HCT116 (cell line): ENCODE results near the gene CREBRF. TPM values are rescaled to one million over a fixed set of nuclear protein-coding genes. Genes with fewer than 3 reads are reported as not detected.

ENCODE experiments used
- ATAC-seq: fragments of 200-7000 bp; cut with Tn5 transposase; 2 replicates; pipeline ENCODE4 v1.9.1; 2020; ENCODE audit warnings: mild to moderate bottlenecking, moderate library complexity
- BruUV-seq: library from RNA; stranded (reverse); fragments of 400-500 nt; replicated peaks from 2 replicates; lab custom pipeline; 2021; lab: Mats Ljungman, UMichigan
- CTCF ChIA-PET: fragments of 300-600 bp; sonication (Branson Sonifier 250); formaldehyde crosslinking; loops from one replicate; lab custom pipeline; 2021; ENCODE audit warnings: antibody characterized with exemption; lab: Charles Lee
- POLR2A ChIA-PET: fragments of 300-600, 350-600 bp; sonication (Branson Sonifier 250); formaldehyde crosslinking; loops from one replicate; lab custom pipeline; 2021; ENCODE audit warnings: antibody characterized with exemption; lab: Charles Lee
- RAD21 ChIA-PET, 2 experiments: fragments of 300-600 bp; sonication (Branson Sonifier 250); formaldehyde crosslinking; loops; one replicate each; lab custom pipeline; 2023; ENCODE audit warnings: low total read pairs in 2 of 2; ENCODE audit not compliant: uncharacterized antibody in 2 of 2, unreplicated experiment in 2 of 2, low non-redundant PET in 1 of 2; lab: Charles Lee
- DNase-seq: peaks from one replicate; pipeline ENCODE4 v3.0.0-alpha.2; 2010; ENCODE audit warnings: low read depth, low spot score
- H2AFZ ChIP-seq: fragments of 200-600 bp; shearing (Covaris generic), sonication (generic); 2 replicates; pipeline ENCODE4 v1.6.1; 2017; ENCODE audit warnings: low read depth, mixed run types, mixed read lengths, antibody characterized with exemption, low read length; ENCODE audit not compliant: poor library complexity, severe bottlenecking
- H3K27ac ChIP-seq: 2 replicates; pipeline ENCODE4 v1.5.1; 2012; ENCODE audit warnings: low read depth, low read length
- H3K27me3 ChIP-seq: fragments of 200-600 bp; sonication (generic); 2 replicates; pipeline ENCODE4 v1.6.1; 2016; ENCODE audit warnings: mixed run types, low read length, mixed read lengths; ENCODE audit not compliant: insufficient read depth
- H3K36me3 ChIP-seq, 2 experiments: fragments of 200-500 bp in 1 of 2; fragments of 200-600 bp in 1 of 2; sonication (Bioruptor generic) in 1 of 2; sonication (generic) in 1 of 2; 2 replicates each; pipeline versions ENCODE4 v1.5.1 to v1.6.1; 2014 to 2016; ENCODE audit warnings: low read length in 2 of 2, inconsistent platforms in 1 of 2, mixed read lengths in 1 of 2, mixed run types in 1 of 2; ENCODE audit not compliant: insufficient read depth in 2 of 2, control insufficient read depth in 1 of 2
- H3K4me1 ChIP-seq, 2 experiments: fragments of 200-600 bp in 1 of 2; sonication (generic) in 1 of 2; 2 replicates each; pipeline versions ENCODE4 v1.5.1 to v1.6.1; 2012 to 2017; ENCODE audit warnings: low read length in 2 of 2, inconsistent platforms in 1 of 2, mild to moderate bottlenecking in 1 of 2, mixed read lengths in 1 of 2, mixed run types in 1 of 2, moderate library complexity in 1 of 2; ENCODE audit not compliant: insufficient read depth in 2 of 2, control insufficient read depth in 1 of 2
- H3K4me2 ChIP-seq: fragments of 200-600 bp; sonication (generic); 2 replicates; pipeline ENCODE4 v1.6.1; 2017; ENCODE audit warnings: mixed run types, low read length, mixed read lengths
- H3K4me3 ChIP-seq, 2 experiments: fragments of 200-600 bp in 1 of 2; sonication (generic) in 1 of 2; replicated peaks in 1 of 2; 2 replicates each; pipeline ENCODE4 v1.5.1; 2011 to 2016; ENCODE audit warnings: low read length in 2 of 2, control low read depth in 1 of 2, low read depth in 1 of 2, mild to moderate bottlenecking in 1 of 2, mixed read lengths in 1 of 2, mixed run types in 1 of 2
- H3K79me2 ChIP-seq: fragments of 200-600 bp; sonication (generic); 2 replicates; pipeline ENCODE4 v1.6.1; 2017; ENCODE audit warnings: mild to moderate bottlenecking, mixed run types, low read length, moderate library complexity, mixed read lengths; ENCODE audit not compliant: insufficient read depth
- H3K9ac ChIP-seq: fragments of 200-600 bp; sonication (generic); 2 replicates; pipeline ENCODE4 v1.6.1; 2016; ENCODE audit warnings: low read length, mixed read lengths
- H3K9me2 ChIP-seq: fragments of 200-600 bp; sonication (generic), shearing (Covaris generic); 2 replicates; pipeline ENCODE4 v1.6.1; 2017; ENCODE audit warnings: mixed run types, mild to moderate bottlenecking, moderate library complexity; ENCODE audit not compliant: insufficient read depth
- H3K9me3 ChIP-seq, 2 experiments: fragments of 200-500 bp in 1 of 2; fragments of 200-600 bp in 1 of 2; sonication (Bioruptor generic) in 1 of 2; sonication (generic) in 1 of 2; 2 replicates each; pipeline ENCODE4 v1.6.1; 2014 to 2017; ENCODE audit warnings: low read length in 2 of 2, mixed read lengths in 2 of 2, inconsistent platforms in 1 of 2, low read depth in 1 of 2, mild to moderate bottlenecking in 1 of 2, mixed run types in 1 of 2, moderate library complexity in 1 of 2; ENCODE audit not compliant: control insufficient read depth in 1 of 2, insufficient read depth in 1 of 2
- H4K20me1 ChIP-seq: fragments of 200-600 bp; sonication (generic), shearing (Covaris generic); 2 replicates; pipeline ENCODE4 v1.6.1; 2017; ENCODE audit warnings: mixed run types, mild to moderate bottlenecking, moderate library complexity; ENCODE audit not compliant: insufficient read depth
- ATF3 ChIP-seq: IDR thresholded peaks from 2 replicates; pipeline ENCODE4 v1.6.1; 2012
- CTCF ChIP-seq, 3 experiments: fragments of 200-600 bp in 1 of 3; sonication (generic) in 1 of 3; IDR thresholded peaks in 2 of 3; conservative IDR thresholded peaks in 1 of 3; 2 replicates each; pipeline ENCODE4 v1.5.1; 2012 to 2017; ENCODE audit warnings: low read depth in 2 of 3, low read length in 2 of 3, antibody characterized with exemption in 1 of 3, borderline replicate concordance in 1 of 3, control low read depth in 1 of 3, mild to moderate bottlenecking in 1 of 3, mixed read lengths in 1 of 3, mixed run types in 1 of 3, moderate library complexity in 1 of 3; ENCODE audit not compliant: insufficient read depth in 1 of 3
- JUND ChIP-seq: IDR thresholded peaks from 2 replicates; pipeline ENCODE4 v1.6.1; 2012
- MAX ChIP-seq: IDR thresholded peaks from 2 replicates; pipeline ENCODE4 v1.6.1; 2012
- POLR2A ChIP-seq: IDR thresholded peaks from 2 replicates; pipeline ENCODE4 v1.7.0; 2011; ENCODE audit warnings: borderline replicate concordance; ENCODE audit not compliant: insufficient read depth, insufficient read length; ENCODE audit errors: extremely low read depth
- RAD21 ChIP-seq: IDR thresholded peaks from 2 replicates; pipeline ENCODE4 v1.6.1; 2012; ENCODE audit warnings: low read depth, mild to moderate bottlenecking
- REST ChIP-seq: IDR thresholded peaks from 2 replicates; pipeline ENCODE4 v1.6.1; 2012; ENCODE audit warnings: low read depth
- SIN3A ChIP-seq: IDR thresholded peaks from 2 replicates; pipeline ENCODE4 v1.6.1; 2012; ENCODE audit warnings: low read depth
- SRF ChIP-seq: IDR thresholded peaks from 2 replicates; pipeline ENCODE4 v1.6.1; 2012; ENCODE audit warnings: low read depth
- ZBTB33 ChIP-seq: IDR thresholded peaks from 2 replicates; pipeline ENCODE4 v1.6.1; 2011; ENCODE audit warnings: mild to moderate bottlenecking, low read length, moderate library complexity; ENCODE audit not compliant: insufficient replicate concordance; ENCODE audit errors: extremely low read depth
- ZFX ChIP-seq: fragments of 450-650 bp; IDR thresholded peaks from 2 replicates; pipeline ENCODE4 v1.6.1; 2017
- ZNF274 ChIP-seq: fragments of 200-500 bp; sonication (Bioruptor generic); IDR thresholded peaks from 2 replicates; pipeline ENCODE4 v1.6.1; 2014; ENCODE audit warnings: mild to moderate bottlenecking, low read depth, low read length, inconsistent platforms
- intact Hi-C: fragments of 100-400 bp; cut with micrococcal nuclease; formaldehyde crosslinking; loops from 2 replicates; pipeline ENCODE4 v1.10.0; 2022
- total RNA-seq: library from RNA; stranded (reverse); gene quantifications from one replicate; pipeline ENCODE4 v1.2.1, GENCODE V29; 2021; ENCODE audit not compliant: unreplicated experiment

Gene CREBRF
- total RNA-seq, 1 experiment from 2014 or later, result 7.7 TPM

GRCh38 chr5:173039188-173039587 is 17.0 kb upstream of the CREBRF start:
- ChIA-PET RAD21 (no interaction called here), POLR2A (no interaction called here), CTCF (no interaction called here)
- peaks cover 0 to 6% of the 10 kb centered on the region in 2 experiments; a peak in 2 of 4 replicates for H3K36me3 ChIP-seq
- H3K4me1 ChIP-seq, result no peaks in the 10 kb centered on the region
- no peak overlapping the region for H3K4me2 ChIP-seq
- H3K9me3 ChIP-seq, result 0 out of 4 replicates have a peak, but pooled peaks cover 0 to 6% of the 10 kb centered on the region in 2 experiments
- H3K9ac ChIP-seq, result no peak overlapping the region
- H2AFZ ChIP-seq, result no peak overlapping the region
- no TSS peak for BruUV-seq
- H3K27ac ChIP-seq, result no peak overlapping the region
- H3K27me3 ChIP-seq, result no peaks in the 10 kb centered on the region
- H4K20me1 ChIP-seq, result no peaks in the 10 kb centered on the region
- intact Hi-C loops, result no loop called here
- ATAC-seq (no peak), DNase-seq (no peak)
- TF ChIP-seq SRF (no peak), RAD21 (no peak), ZFX (no peak), ZNF274 (no peak), CTCF (IDR thresholded peaks at IDR 0.05 in 2 of 3, conservative IDR thresholded peaks at IDR 0.05 in 1 of 3; ENCODE audit: borderline replicate concordance in 1 of 3, insufficient read depth in 1 of 3, low read depth in 2 of 3, low read length in 2 of 3) (no peak), ATF3 (no peak), MAX (no peak), ZBTB33 (no peak), REST (no peak), JUND (no peak), SIN3A (no peak), POLR2A (no peak)
- H3K9me2 ChIP-seq, result no peaks in the 10 kb centered on the region
- H3K79me2 ChIP-seq, result no peaks in the 10 kb centered on the region
- H3K4me3 ChIP-seq, result no peak overlapping the region
